Spinal cord (tissue), 10 donors: ENCODE data around the gene KIF3A. TPM values are rescaled to one million over a fixed set of nuclear protein-coding genes. Genes with fewer than 3 reads are reported as not detected.

Source experiments
- DNase-seq, 6 donors: peaks; one replicate each; pipeline versions ENCODE4 v3.0.0 to v3.0.0-alpha.2; 2013 to 2015; ENCODE audit warnings: low spot score in 6 of 6, low read depth in 4 of 6
- H3K27ac ChIP-seq: one replicate; pipeline ENCODE4 v1.5.1; 2013; ENCODE audit warnings: low read depth, low read length, control low read depth
- H3K27me3 ChIP-seq: one replicate; pipeline ENCODE4 v1.6.1; 2013; ENCODE audit warnings: low read length; ENCODE audit not compliant: control insufficient read depth, insufficient read depth
- H3K36me3 ChIP-seq: one replicate; pipeline ENCODE4 v1.6.1; 2013; ENCODE audit warnings: low read length; ENCODE audit not compliant: control insufficient read depth, insufficient read depth
- H3K4me1 ChIP-seq: one replicate; pipeline ENCODE4 v1.6.1; 2013; ENCODE audit warnings: low read length; ENCODE audit not compliant: control insufficient read depth, insufficient read depth
- H3K4me3 ChIP-seq: one replicate; pipeline ENCODE4 v1.5.1; 2013; ENCODE audit warnings: low read depth, low read length, control low read depth
- H3K9me3 ChIP-seq: one replicate; pipeline ENCODE4 v1.6.1; 2013; ENCODE audit warnings: low read length; ENCODE audit not compliant: control insufficient read depth, insufficient read depth
- WGBS: methylation state at CpG from one replicate; pipeline ENCODE4 v1.1.5; 2013; ENCODE audit warnings: missing lambda C conversion rate; ENCODE audit not compliant: insufficient coverage; 5-methylcytosine and 5-hydroxymethylcytosine counted together
- polyA plus RNA-seq, 2 donors: library from polyadenylated mRNA; unstranded; fragments of 120-200 nt; gene quantifications; one replicate each; pipeline ENCODE4 v1.2.1, GENCODE V29; 2013; ENCODE audit not compliant: insufficient read length in 2 of 2
- total RNA-seq, 2 donors: library from RNA; depleted of rRNA in 1 of 2; stranded (reverse); fragments of 120-200 nt in 1 of 2; fragments of >200 nt in 1 of 2; gene quantifications; one replicate each; pipeline versions ENCODE4 v1.2.3 to v1.2.4, GENCODE V29; 2013 to 2014
- donor health status: healthy.

The KIF3A gene
- total and polyA plus RNA-seq, 4 donors: 42.3 to 97.6 (median 86.6) TPM

DNA sequence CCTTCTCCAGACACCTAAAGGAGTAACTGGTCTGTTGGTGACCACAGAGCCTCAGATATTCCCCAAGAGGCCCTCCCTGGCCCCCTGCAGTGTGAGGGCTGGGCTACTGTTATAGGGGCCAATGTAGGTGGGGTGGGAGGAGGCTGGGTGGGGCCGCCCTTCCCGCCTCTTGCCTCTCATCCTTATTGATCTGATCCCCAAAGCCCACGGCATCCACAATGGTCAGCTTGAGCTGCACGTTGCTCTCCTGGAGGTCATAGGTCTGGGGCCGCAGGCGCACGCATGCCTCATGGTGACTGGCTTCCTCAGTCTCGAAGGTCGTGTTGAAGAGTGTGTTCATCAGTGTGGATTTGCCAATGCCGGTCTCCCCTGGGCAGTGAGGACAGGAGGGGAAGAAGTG, 26.7 kb upstream of the KIF3A start:
- Histone ChIP-seq H3K4me1 (peaks cover 32% of the 10 kb centered on the region), H3K36me3 (peaks cover 77% of the 10 kb centered on the region), H3K27me3 (no peaks in the 10 kb centered on the region), H3K27ac (no peak overlapping the region), H3K9me3 (no peaks in the 10 kb centered on the region), H3K4me3 (no peak overlapping the region)
- WGBS: 91% methylated on average over 10 of the region's 10 CpGs
- no peak for DNase-seq

DNA sequence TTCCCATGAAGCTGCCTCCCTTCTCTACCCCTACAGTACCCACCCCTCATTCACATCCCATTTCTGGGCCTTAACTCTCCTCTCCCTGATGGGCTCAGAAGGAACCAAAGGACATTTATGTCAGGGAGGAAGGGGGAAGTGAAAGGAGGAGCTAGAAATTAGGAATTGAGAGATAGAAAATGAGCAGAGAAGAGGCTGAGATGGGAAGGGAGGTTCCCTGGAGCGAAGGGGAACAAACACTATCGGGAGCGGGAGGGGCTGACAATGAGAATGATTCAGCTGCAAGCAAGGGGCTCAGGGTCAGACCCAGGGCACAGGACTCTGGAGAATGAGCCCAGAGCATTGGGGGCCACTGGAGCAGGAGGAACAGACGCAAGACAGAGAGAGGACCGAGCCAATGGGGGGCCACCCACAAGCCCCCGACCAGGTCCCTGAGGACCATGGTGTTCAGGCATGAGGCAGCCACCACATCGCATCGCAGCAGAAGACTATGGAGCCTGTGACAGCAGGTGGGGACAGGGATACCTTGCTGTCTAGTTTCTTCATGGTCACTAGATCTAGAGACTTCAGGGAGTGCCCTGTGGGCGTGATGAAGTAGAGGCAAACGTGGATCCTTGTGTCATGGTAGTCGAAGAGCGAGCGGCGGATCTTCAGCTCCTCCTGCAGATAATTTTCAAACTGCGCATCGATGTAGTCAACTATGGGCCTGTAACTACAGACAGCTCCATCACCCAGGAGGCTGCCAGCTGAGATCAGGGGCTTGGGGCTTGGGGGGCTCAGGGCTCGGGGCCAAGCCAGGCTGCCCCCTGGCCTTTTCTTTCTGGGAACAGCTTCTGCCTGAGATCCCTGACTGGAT, 26.1 kb upstream of the KIF3A start:
- Histone ChIP-seq H3K4me1 (peaks cover 28% of the 10 kb centered on the region), H3K36me3 (peaks cover 83% of the 10 kb centered on the region), H3K27ac (no peak overlapping the region), H3K27me3 (no peaks in the 10 kb centered on the region), H3K4me3 (no peak overlapping the region), H3K9me3 (no peaks in the 10 kb centered on the region)
- no peak for DNase-seq
- WGBS: 94% methylated on average over 17 of the region's 17 CpGs

DNA sequence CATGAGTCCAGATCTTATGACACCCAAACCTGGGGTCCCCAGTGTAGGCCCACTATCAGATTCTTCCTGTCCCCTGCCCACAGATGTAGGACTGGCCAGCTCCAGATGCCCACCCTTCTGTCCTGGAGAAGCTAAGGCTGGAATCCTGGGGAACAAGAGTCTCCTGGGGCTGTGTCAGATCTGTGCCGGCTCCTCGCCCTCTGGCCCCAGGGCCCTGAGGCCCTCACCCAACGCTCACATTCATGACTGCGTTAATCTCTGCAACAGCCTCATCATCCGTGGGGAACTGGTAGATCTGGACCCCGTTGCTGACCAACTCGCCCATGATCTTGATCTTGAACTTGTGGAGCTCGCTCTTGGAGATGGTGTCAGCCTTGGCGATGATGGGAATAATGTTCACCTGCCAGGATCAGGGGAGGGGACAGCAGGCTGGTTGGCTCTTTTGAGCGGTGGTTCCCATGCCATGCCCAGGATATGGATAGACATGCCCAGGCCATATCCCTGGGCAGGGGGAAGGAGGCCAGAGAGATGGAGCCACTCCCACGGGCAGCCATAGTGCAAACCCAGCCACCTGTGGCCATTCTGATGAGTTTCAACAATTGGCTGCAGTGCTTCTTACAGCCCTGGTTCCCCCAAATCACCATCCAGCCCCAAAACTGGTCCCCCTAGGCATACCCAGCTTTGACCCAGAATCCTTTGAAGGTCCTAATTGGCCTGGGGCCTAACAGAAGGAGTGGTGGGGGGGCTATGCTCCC, 25.1 kb upstream of the KIF3A start:
- Histone ChIP-seq H3K9me3 (no peaks in the 10 kb centered on the region), H3K27ac (no peak overlapping the region), H3K36me3 (peaks cover 86% of the 10 kb centered on the region), H3K4me3 (no peak overlapping the region), H3K4me1 (peaks cover 19% of the 10 kb centered on the region), H3K27me3 (no peaks in the 10 kb centered on the region)
- DNase-seq: no peak
- 100% methylated on average over 10 of the region's 11 CpGs for WGBS

DNA sequence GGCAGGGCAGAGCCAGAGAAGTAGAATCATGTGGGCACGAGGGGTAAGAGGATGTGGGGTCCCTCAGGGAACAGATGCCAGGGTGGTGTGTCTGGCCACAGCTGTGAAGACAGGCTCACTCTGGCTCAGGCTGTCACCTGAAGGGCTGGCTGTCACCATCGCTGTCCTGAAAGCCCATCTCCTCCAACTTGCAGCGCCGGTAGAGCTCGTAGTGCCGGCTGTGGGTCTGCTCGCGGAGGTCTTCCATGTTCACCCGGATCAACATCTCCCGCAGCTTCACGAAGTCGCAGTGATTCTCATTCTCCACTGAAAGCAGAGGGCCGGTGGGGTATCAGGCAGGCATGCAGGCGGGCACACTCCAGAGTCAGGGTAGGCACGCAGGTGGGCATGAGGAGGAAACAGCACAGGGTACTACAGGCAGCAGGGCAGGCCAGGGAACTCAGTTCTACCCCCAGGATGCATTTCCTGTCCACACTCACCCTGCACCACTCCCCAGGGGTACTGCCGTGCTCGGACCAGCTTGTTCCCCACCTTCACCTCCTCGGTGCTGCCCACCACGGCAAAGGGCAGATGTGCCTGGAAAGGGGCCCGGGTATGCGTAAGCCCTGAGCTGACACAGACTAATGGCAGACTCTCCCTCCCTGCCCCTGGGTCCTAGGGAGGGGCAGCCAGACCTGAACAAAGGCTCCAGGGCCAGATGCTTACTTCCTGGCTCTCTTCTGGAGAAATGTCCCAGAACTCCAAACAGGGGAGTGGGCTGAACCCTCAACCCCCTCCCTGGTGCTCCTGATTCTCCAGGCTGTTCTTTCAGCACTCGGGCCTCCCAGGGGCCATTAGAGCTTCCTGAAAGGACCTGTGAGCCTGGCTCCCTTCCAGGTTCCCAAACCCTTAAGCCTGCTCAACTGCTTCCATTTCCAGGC, 24.2 kb upstream of the KIF3A start:
- no peak for DNase-seq
- H3K27ac ChIP-seq: no peak overlapping the region
- peaks cover 11% of the 10 kb centered on the region for H3K4me1 ChIP-seq
- 95% methylated on average over 22 of the region's 22 CpGs for WGBS
- H3K9me3 ChIP-seq: no peaks in the 10 kb centered on the region
- H3K27me3 ChIP-seq: no peaks in the 10 kb centered on the region
- no peak overlapping the region for H3K4me3 ChIP-seq
- H3K36me3 ChIP-seq: peaks cover 91% of the 10 kb centered on the region

DNA sequence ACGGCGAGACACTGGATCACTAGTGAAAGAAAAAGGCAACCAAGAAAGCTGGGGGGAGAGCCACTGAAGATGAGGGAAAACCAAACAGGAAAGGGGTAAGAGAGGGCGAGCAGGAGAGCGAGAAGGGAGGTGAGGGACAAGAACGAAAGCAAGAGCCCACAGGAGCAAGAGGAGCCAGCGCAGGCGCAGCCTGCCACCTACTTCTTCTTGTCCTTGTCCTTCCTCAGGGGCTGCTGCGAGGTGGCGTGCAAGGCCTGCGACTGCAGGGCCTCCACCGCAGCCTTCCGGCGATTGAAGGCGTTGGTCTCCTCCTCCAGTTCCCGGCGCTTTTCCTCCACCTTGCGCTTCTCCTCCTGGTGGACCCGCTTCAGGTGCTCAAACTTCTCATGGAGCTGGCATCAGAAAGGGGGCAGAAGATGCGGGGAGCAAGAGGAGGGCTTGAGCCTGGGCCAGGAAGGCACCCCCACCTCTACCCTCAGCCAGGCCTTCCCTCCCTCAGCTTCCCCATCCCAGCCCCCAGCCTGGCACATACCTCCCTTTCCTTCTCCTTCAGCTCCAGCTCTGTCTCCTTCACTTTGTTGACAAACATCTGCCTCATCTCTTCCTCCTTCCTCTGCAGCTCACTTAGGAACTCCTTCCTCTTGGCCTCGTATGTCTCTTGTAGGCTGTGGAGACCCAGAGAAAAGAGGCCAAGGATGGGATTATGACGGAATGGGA, 23.4 kb upstream of the KIF3A start:
- H3K27ac ChIP-seq: no peak overlapping the region
- WGBS: 97% methylated on average over 20 of the region's 21 CpGs
- no peak overlapping the region for H3K4me3 ChIP-seq
- peaks cover 85% of the 10 kb centered on the region for H3K36me3 ChIP-seq
- H3K9me3 ChIP-seq: no peaks in the 10 kb centered on the region
- no peak for DNase-seq
- H3K4me1 ChIP-seq: peaks cover 3% of the 10 kb centered on the region
- no peaks in the 10 kb centered on the region for H3K27me3 ChIP-seq

DNA sequence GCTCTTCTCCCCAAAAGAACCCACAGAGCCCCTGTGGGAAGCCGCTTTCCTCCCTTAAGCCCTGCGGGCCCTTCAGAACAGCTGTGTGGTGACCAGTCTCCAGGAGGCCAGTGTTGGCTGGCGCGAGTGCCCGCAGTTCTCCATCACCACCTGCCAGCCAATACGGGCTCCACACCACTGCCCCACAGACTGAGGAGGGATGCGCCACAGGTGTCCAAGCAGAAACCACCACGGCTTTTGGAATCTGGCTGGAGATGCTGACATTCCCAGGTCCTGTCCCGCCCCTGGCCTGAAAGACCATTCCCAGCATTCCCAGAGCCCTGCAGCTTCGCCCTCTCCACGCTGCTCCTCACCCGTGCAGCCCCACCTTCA, 22.7 kb upstream of the KIF3A start:
- DNase-seq: no peak
- Histone ChIP-seq H3K27me3 (no peaks in the 10 kb centered on the region), H3K9me3 (no peaks in the 10 kb centered on the region), H3K4me1 (no peaks in the 10 kb centered on the region), H3K36me3 (peaks cover 78% of the 10 kb centered on the region), H3K4me3 (no peak overlapping the region), H3K27ac (no peak overlapping the region)
- WGBS: 94% methylated on average over 12 of the region's 12 CpGs

DNA sequence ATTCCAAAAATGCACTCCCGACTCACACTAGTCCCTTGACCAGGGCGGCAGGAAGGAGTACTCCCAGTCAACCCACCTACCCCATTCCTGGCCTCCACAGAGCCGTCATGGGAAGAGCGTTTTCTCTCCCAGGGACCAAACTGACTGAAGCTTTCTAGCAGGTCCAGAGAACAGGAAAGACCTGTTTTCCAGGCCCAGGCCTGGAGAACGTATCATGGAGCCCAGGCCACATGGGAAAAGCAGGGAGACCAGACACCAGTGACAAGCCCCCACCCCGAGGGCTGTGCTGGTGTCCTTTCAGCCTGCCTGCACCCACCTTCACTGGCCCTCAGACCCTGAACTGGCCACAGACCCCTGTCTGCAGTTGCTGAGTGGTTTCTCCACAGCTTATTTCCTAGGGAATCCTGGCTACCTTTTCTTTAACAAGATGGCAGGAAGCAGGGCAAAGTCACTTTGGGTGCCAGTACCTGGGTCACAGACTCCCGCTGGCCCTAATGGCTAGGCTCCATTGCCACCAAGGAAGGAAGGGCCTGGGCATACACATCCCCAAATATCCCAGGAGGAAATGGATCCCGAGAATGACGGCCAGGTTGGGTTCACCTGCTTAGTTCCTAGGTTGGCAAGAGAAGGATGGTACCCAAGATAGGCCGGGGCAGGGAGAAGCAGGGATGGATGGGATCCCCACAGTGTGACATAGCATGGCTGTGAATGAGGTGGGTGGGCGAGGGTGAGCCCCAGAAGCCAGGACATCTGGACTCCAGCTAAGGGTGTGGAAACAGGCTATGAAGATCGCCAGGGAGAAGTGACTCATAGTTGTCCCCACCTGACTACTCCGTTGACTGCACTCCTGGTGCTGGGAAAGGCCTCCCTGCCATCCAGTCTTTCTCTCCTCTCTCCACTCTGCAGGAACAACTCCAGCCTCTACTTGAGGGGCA, 22.0 kb upstream of the KIF3A start:
- no peak overlapping the region for H3K27ac ChIP-seq
- no peak overlapping the region for H3K4me3 ChIP-seq
- DNase-seq: no peak
- 97% methylated on average over 12 of the region's 13 CpGs for WGBS
- no peaks in the 10 kb centered on the region for H3K27me3 ChIP-seq
- peaks cover 71% of the 10 kb centered on the region for H3K36me3 ChIP-seq
- no peaks in the 10 kb centered on the region for H3K9me3 ChIP-seq
- no peaks in the 10 kb centered on the region for H3K4me1 ChIP-seq

DNA sequence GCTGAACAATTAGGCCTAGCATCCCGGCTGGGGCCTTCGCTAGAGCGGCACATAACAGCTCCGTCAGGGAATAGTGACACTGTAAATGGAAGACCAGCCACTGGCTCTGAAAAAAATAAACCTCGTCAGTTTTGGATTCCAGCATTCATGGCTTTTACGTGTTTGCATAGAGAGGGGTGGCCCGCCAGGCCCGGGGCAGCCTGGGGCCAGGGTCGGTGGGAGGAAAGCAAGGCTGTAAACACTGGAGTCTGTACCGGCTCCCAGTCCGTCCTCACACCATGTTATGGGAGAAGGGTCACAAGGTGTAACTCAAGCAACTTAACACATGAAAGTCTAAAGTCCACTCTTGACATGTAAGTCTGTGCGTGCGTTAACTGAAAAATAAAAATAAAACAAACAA, 21.1 kb upstream of the KIF3A start:
- H3K27ac ChIP-seq: no peak overlapping the region
- peaks cover 3% of the 10 kb centered on the region for H3K4me1 ChIP-seq
- WGBS: 98% methylated on average over 6 of the region's 13 CpGs
- no peak for DNase-seq
- H3K36me3 ChIP-seq: peaks cover 65% of the 10 kb centered on the region
- no peaks in the 10 kb centered on the region for H3K27me3 ChIP-seq
- no peak overlapping the region for H3K4me3 ChIP-seq
- no peaks in the 10 kb centered on the region for H3K9me3 ChIP-seq
